Right atrium auricular region (tissue), 2 donors: ENCODE results near the gene PITPNM3. TPM values are rescaled to one million over a fixed set of nuclear protein-coding genes. Genes with fewer than 3 reads are reported as not detected.
"Not testable (repeated sequence)": the region's sequence is repeated elsewhere in the genome, so short reads cannot be mapped to it uniquely, and the experiment has no call there.

ENCODE experiments used
- DNase-seq: peaks from one replicate; pipeline ENCODE4 v3.0.0-alpha.2; 2019; ENCODE audit warnings: low spot score
- H3K27ac ChIP-seq, 2 donors: fragments of 200-600 bp; sonication (generic); 1 replicate in 1 of 2; 2 replicates in 1 of 2; pipeline ENCODE4 v1.5.1; 2016 to 2019
- H3K27me3 ChIP-seq, 2 donors: fragments of 200-600 bp; sonication (generic); one replicate each; pipeline versions ENCODE4 v1.5.1 to v1.6.0; 2017 to 2019
- H3K36me3 ChIP-seq: fragments of 200-600 bp; sonication (generic); one replicate; pipeline ENCODE4 v1.5.1; 2016
- H3K4me1 ChIP-seq, 2 donors: fragments of 200-600 bp; sonication (generic); one replicate each; pipeline versions ENCODE4 v1.5.1 to v1.6.0; 2017 to 2019
- H3K4me3 ChIP-seq, 2 donors: fragments of 200-600 bp; sonication (generic); 1 replicate in 1 of 2; 2 replicates in 1 of 2; pipeline ENCODE4 v1.5.1; 2017 to 2019; ENCODE audit warnings: mild to moderate bottlenecking in 1 of 2, moderate library complexity in 1 of 2
- H3K9me3 ChIP-seq, 2 donors: fragments of 200-600 bp; sonication (generic); one replicate each; pipeline ENCODE4 v1.5.1; 2019
- total RNA-seq, 2 donors: library from RNA; depleted of rRNA; stranded (reverse); fragments of >200 nt; gene quantifications; one replicate each; pipeline ENCODE4 v1.1.0, GENCODE V29; 2016
- TF ChIP-seq, protein P1 (sequence below), 2 donors: fragments of 200-600 bp; sonication (generic); IDR thresholded peaks; one replicate each; pipeline ENCODE4 v1.5.1; 2019; ENCODE audit warnings: antibody characterized with exemption in 2 of 2

Gene PITPNM3
- total RNA-seq, 2 donors from 2014 or later, result 0.56 to 1.2 TPM

DNA sequence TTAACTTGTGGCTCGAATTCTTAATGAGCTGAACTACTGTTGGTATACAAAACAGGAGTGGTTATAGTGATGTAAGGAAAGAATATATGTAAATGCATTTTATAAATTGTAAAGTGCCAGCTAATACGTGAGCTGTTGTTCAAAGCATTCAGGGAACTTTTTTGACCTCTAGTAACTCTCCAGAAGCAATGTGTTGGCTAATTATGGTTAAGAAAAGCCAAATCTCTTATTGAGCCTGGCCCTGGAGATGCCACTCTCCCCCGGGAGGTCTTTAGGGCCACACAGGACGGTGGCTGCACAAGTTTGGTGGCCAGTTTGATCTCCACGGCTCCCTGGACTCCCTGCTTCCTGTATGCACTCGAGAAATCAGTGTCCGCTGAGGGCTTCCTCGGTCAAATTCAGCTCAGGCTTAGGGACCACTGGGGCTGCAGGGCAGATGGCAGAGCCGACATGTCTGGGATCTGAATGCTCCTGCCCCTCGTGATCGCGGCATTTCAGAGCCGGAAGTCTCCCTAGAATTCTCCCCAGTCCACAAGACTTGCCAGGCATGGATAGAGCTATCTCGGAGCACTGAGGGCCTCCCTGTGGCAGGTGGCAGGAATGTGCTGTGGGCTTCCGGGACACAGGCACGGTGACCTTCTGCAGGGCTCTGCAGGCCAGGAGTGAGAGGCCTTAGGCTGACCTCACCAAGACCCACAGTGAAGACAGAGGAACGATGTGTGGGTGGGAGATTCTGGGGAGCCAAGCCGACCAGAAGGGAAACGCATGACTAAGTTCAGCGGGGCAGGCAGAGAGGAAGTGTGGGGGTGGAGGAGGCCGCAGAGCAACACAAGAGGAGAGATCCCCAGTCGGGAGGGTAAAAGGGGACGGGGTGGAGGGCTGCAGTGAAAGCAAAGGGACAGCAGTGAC is 18.6 kb upstream of the PITPNM3 start:
- no peak overlapping the region for H3K27ac ChIP-seq
- DNase-seq, result no peak
- H3K9me3 ChIP-seq, result no peaks in the 10 kb centered on the region

DNA sequence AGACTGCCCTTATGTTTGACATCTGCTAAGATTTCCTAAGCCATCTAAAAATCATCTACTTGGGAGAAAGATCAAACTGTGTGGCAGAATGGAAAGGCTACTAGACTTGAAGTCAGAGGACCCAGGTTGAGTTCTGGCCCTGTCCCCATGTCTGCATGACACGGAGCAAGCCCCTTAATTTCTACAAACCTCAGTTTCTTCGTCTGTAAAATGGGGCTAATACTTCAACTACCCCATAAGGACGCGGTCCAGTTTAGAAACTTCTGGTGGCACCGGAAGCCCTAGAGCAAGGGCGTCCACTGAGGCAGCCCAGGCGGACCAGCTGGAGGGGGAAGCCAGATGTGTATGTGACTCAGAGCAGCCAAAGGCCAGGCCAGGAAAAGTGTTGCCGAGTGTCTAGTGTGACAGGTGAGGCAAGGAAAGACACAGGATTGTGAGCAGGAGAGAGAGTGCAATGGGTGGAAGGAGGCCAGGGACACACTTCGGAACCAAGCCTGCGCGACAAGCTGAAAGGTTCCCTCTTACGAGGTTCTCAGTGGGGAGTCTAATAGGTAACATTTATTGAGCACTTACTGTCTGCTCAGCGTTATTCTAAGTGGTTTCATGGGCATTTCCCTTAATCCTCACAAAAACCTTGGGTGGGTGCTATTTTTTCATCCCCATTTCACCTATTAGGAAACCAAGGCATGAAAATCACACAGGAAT is 17.8 kb upstream of the PITPNM3 start:
- no peak for DNase-seq
- no peaks in the 10 kb centered on the region for H3K9me3 ChIP-seq
- no peaks in the 10 kb centered on the region for H3K27me3 ChIP-seq
- H3K36me3 ChIP-seq, result peaks cover 4% of the 10 kb centered on the region
- TF ChIP-seq, protein P1, sequence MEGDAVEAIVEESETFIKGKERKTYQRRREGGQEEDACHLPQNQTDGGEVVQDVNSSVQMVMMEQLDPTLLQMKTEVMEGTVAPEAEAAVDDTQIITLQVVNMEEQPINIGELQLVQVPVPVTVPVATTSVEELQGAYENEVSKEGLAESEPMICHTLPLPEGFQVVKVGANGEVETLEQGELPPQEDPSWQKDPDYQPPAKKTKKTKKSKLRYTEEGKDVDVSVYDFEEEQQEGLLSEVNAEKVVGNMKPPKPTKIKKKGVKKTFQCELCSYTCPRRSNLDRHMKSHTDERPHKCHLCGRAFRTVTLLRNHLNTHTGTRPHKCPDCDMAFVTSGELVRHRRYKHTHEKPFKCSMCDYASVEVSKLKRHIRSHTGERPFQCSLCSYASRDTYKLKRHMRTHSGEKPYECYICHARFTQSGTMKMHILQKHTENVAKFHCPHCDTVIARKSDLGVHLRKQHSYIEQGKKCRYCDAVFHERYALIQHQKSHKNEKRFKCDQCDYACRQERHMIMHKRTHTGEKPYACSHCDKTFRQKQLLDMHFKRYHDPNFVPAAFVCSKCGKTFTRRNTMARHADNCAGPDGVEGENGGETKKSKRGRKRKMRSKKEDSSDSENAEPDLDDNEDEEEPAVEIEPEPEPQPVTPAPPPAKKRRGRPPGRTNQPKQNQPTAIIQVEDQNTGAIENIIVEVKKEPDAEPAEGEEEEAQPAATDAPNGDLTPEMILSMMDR (IDR thresholded peaks at IDR 0.05), result no peak
- H3K4me1 ChIP-seq, result peaks cover 0 to 11% of the 10 kb centered on the region in 2 donors
- no peak overlapping the region for H3K27ac ChIP-seq
- H3K4me3 ChIP-seq, result no peak overlapping the region

More for the DNA sequence above, 18.6 kb upstream of the PITPNM3 start:
- H3K36me3 ChIP-seq, result peaks cover 9% of the 10 kb centered on the region
- H3K27me3 ChIP-seq, result no peaks in the 10 kb centered on the region
- TF ChIP-seq, protein P1 (IDR thresholded peaks at IDR 0.05), result no peak
- H3K4me3 ChIP-seq, result no peak overlapping the region
- peaks cover 0 to 11% of the 10 kb centered on the region in 2 donors for H3K4me1 ChIP-seq

DNA sequence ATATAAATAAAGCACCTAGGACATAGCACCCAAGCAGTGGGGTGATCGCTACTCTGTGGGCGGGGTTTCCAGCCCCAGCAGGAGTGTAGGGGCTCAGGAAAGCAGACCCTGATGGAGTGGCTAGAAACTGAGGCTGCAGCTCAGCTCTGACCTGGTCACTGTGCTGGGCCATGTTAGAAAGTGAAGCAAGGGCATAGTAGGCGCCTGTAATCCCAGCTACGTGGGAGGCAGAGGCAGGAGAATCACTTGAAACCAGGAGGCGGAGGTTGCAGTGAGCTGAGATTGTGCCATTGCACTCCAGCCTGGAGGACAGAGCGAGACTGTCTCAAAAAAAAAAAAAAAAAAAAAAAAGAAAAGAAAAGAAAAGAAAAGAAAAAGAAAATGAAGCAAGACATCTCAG is 17.1 kb upstream of the PITPNM3 start:
- not testable (repeated sequence) for H3K27ac ChIP-seq, H3K36me3 ChIP-seq, H3K27me3 ChIP-seq, H3K9me3 ChIP-seq, DNase-seq, H3K4me3 ChIP-seq
- peaks cover 0 to 11% of the 10 kb centered on the region in 2 donors for H3K4me1 ChIP-seq

DNA sequence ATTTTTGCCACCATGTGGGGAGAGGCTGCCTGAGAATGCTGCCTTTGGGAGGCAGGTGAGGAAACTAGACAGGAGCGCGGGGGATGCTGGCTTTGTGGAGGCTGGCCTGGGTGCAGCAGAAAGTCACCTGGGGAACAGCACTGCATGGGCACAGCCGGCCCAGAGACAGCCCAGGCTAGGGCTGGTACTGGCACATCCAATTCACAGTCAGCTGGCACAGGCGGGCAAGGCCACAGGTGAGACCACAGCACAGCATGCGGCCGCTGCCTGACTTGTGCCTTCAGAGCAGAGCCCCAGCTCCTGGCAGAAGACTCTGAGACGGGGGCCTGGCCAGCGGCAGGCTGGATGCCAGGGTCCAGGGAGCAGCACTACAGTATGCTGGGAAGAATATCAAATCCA is 16.6 kb upstream of the PITPNM3 start:
- H3K4me1 ChIP-seq, result peaks cover 0 to 11% of the 10 kb centered on the region in 2 donors
- no peaks in the 10 kb centered on the region for H3K27me3 ChIP-seq
- no peak for DNase-seq
- H3K27ac ChIP-seq, result no peak overlapping the region
- H3K36me3 ChIP-seq, result no peaks in the 10 kb centered on the region
- H3K9me3 ChIP-seq, result no peaks in the 10 kb centered on the region
- TF ChIP-seq, protein P1 (IDR thresholded peaks at IDR 0.05), result no peak
- H3K4me3 ChIP-seq, result no peak overlapping the region

DNA sequence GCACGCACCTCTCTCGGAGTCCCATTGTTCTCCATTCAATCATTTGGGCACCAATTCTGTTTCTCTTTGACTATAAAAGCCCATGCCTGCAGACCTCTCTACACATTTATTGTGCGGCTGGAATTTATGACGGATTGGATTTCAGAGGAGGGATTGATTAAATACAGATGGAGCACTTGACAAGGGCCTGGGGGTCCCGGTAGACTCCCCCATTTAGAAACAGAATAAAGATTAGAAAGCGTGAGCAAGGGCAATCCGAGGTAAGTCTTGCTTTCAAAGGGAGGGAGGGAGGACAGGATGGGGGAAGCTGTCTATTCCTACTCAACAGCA is 15.1 kb upstream of the PITPNM3 start:
- TF ChIP-seq, protein P1 (IDR thresholded peaks at IDR 0.05), result no peak
- Histone ChIP-seq H3K27me3 (no peaks in the 10 kb centered on the region), H3K9me3 (no peaks in the 10 kb centered on the region), H3K4me1 (peaks cover 0 to 11% of the 10 kb centered on the region in 2 donors), H3K4me3 (no peak overlapping the region), H3K27ac (no peak overlapping the region), H3K36me3 (no peaks in the 10 kb centered on the region)
- peak; percentile 4 for DNase-seq

DNA sequence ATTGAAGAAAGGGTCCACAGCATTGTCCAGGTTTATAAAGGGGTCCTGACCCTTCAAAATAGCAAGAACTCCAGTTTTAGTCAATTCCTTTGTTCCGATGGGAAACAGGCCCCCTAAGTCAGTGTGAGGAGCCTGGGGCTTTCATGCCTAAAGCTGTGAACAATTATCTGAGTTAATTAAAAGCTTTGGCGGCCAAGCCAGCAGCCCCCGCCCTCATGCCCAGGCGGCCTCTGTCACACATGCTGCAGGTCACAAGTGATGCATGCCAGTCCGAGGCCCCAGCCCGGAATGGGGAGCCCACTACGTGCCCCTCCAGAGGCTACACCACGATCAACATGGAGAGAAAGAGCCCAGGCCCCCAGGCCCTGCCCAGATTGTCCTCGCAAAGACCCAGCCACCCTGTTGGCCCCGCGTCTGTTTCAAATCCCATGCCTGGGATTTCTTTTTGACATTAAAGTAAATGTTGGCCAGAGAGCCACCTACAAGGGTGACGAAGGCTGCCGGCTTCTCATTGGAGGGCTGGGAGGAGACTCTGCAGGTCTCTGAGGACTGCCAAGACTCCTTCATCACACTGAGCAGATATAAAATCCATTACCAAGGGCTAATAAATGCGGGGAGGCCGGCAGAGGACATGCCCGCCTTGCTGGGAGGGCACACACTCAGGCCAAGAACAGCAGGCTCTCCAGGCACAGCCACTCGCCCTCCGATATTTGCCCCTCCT is 14.5 kb upstream of the PITPNM3 start:
- Histone ChIP-seq H3K27ac (no peak overlapping the region), H3K9me3 (no peaks in the 10 kb centered on the region), H3K27me3 (no peaks in the 10 kb centered on the region), H3K36me3 (no peaks in the 10 kb centered on the region), H3K4me1 (peaks cover 0 to 11% of the 10 kb centered on the region in 2 donors), H3K4me3 (no peak overlapping the region)
- TF ChIP-seq, protein P1 (IDR thresholded peaks at IDR 0.05), result no peak
- DNase-seq, result no peak
